ENCODE data around the gene UNC119B. TPM values are rescaled to one million over a fixed set of nuclear protein-coding genes. Genes with fewer than 3 reads are reported as not detected.

UNC119B gene
- polyA plus RNA-seq, 1 of the 3 experiments (the other 2 are of a cell fraction): 23.6 TPM

DNA sequence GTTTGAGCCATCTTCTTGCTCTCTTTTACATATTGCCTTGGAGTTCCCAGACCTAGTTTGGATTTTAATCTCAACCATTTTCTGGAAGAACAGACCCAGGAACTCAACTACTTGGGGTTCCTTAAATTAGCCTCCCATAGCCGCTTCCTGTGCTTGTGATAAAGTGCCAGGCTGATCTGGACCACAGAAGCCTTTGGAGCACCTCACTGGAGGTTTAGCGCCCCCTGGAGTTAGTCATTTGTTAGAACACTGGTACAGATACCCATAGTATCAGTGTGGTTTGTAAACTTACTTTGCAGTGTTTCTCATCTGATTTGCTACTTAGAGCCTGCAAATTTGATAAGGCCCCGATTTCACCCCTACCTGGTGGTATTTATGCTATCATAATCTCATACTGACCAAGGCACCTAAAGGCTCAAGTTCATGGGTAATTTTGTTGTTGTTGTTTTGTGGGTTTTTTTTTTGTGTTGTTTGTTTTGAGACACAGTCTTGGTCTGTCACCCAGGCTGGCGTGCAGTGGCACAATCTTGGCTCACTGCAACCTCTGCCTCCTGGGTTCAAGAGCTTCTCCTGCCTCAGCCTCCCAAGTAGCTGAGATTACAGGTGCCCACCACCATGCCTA is 3.7 kb downstream of the UNC119B start:
- no peaks in the 10 kb centered on the region for H3K27me3 ChIP-seq (ENCODE audit: insufficient read depth)
- peak; percentile 77 for DNase-seq
- CTCF ChIA-PET: interaction anchor here (0.8 to 1.8 kb wide), 10 partner anchors 11 to 257 kb away, joined by 3 to 8 read pairs (median 4); no protein-coding TSS in a partner anchor
- H3F3A ChIP-seq (replicated peaks; ENCODE audit: insufficient read depth): peaks cover 15% of the 10 kb centered on the region
- H3K9me3 ChIP-seq: no peaks in the 10 kb centered on the region
- no peaks in the 10 kb centered on the region for H4K20me1 ChIP-seq (ENCODE audit: insufficient read depth)
- no peak overlapping the region; a peak in 1 of 4 replicates for H3K4me3 ChIP-seq (ENCODE audit: low read depth in 2 of 2, low read length in 1 of 2)
- H3K4me1 ChIP-seq (ENCODE audit: control insufficient read depth in 1 of 2, insufficient read depth in 2 of 2, low read depth in 1 of 2, low read length in 1 of 2): peaks cover 0 to 24% of the 10 kb centered on the region in 2 experiments; a peak in 2 of 4 replicates
- no peak overlapping the region for H3K4me2 ChIP-seq
- peaks cover 37% of the 10 kb centered on the region for H3K79me2 ChIP-seq (ENCODE audit: insufficient read depth)
- POLR2A ChIA-PET: no interaction called here
- peaks cover 32 to 42% of the 10 kb centered on the region in 2 experiments for H3K36me3 ChIP-seq (replicated peaks in 1 of 2; ENCODE audit: control insufficient read depth in 1 of 2, insufficient read depth in 2 of 2, low read length in 1 of 2)
- no peak overlapping the region for H2AFZ ChIP-seq (ENCODE audit: low read depth)
- no peaks in the 10 kb centered on the region for H3K9me2 ChIP-seq
- peak; percentile 42 for TF ChIP-seq CHD2 (IDR thresholded peaks at IDR 0.05; ENCODE audit: low read length, partially characterized antibody)
- no peak for TF ChIP-seq RFX5 (IDR thresholded peaks at IDR 0.05; ENCODE audit: low read length)
- TF ChIP-seq, protein P1, sequence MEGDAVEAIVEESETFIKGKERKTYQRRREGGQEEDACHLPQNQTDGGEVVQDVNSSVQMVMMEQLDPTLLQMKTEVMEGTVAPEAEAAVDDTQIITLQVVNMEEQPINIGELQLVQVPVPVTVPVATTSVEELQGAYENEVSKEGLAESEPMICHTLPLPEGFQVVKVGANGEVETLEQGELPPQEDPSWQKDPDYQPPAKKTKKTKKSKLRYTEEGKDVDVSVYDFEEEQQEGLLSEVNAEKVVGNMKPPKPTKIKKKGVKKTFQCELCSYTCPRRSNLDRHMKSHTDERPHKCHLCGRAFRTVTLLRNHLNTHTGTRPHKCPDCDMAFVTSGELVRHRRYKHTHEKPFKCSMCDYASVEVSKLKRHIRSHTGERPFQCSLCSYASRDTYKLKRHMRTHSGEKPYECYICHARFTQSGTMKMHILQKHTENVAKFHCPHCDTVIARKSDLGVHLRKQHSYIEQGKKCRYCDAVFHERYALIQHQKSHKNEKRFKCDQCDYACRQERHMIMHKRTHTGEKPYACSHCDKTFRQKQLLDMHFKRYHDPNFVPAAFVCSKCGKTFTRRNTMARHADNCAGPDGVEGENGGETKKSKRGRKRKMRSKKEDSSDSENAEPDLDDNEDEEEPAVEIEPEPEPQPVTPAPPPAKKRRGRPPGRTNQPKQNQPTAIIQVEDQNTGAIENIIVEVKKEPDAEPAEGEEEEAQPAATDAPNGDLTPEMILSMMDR (IDR thresholded peaks at IDR 0.05): peak; percentile 90
- TF ChIP-seq EP300 (IDR thresholded peaks at IDR 0.05; ENCODE audit: borderline replicate concordance in 1 of 2, low read depth in 1 of 2, low read length in 1 of 2): no peak
- peak; percentile 86 for TF ChIP-seq SMC3 (IDR thresholded peaks at IDR 0.05; ENCODE audit: low read depth, low read length)
- TF ChIP-seq RXRA (IDR thresholded peaks at IDR 0.05; ENCODE audit: borderline replicate concordance, low read depth): no peak
- TF ChIP-seq RAD21 (IDR thresholded peaks at IDR 0.05; ENCODE audit: low read length): peak; percentile 86
- TF ChIP-seq, protein P2, sequence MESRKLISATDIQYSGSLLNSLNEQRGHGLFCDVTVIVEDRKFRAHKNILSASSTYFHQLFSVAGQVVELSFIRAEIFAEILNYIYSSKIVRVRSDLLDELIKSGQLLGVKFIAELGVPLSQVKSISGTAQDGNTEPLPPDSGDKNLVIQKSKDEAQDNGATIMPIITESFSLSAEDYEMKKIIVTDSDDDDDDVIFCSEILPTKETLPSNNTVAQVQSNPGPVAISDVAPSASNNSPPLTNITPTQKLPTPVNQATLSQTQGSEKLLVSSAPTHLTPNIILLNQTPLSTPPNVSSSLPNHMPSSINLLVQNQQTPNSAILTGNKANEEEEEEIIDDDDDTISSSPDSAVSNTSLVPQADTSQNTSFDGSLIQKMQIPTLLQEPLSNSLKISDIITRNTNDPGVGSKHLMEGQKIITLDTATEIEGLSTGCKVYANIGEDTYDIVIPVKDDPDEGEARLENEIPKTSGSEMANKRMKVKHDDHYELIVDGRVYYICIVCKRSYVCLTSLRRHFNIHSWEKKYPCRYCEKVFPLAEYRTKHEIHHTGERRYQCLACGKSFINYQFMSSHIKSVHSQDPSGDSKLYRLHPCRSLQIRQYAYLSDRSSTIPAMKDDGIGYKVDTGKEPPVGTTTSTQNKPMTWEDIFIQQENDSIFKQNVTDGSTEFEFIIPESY (IDR thresholded peaks at IDR 0.05; ENCODE audit: borderline replicate concordance, low read depth): no peak
- no peak for TF ChIP-seq FOSL2 (IDR thresholded peaks at IDR 0.05; ENCODE audit: borderline replicate concordance, low read depth)
- H3K9ac ChIP-seq: no peak overlapping the region
- WGBS (ENCODE audit: low lambda C conversion rate): 20% methylated on average over 4 of the region's 4 CpGs
- no peak overlapping the region for H3K27ac ChIP-seq (ENCODE audit: low read depth in 2 of 2, low read length in 1 of 2)

DNA sequence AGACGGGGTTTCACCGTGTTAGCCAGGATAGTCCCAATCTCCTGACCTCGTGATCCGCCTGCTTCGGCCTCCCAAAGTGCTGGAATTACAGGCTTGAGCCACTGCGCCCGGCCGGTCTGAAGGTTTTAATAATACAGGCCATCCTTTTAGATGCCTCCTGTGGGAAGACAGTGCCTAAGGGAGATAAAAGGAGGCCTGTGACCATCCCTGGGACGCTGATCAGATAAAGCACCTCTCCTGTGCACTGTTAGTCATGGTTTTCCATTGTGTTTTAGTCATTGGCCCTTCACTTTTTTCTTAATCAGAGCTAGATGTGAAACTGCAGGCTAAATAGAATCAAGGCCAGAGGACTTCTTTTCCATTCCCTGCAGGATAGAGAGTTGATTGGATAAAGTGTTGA is 7.8 kb downstream of the UNC119B start:
- H3K27me3 ChIP-seq (ENCODE audit: insufficient read depth): no peaks in the 10 kb centered on the region
- no peaks in the 10 kb centered on the region for H3K9me2 ChIP-seq
- TF ChIP-seq GABPA (IDR thresholded peaks at IDR 0.05; ENCODE audit: low read depth) (no peak), TCF12 (IDR thresholded peaks at IDR 0.05) (no peak), MXI1 (IDR thresholded peaks at IDR 0.05; ENCODE audit: low read depth, low read length) (no peak), POLR2AphosphoS5 (IDR thresholded peaks at IDR 0.05; ENCODE audit: low read depth, low read length) (no peak)
- TF ChIP-seq, protein P3, sequence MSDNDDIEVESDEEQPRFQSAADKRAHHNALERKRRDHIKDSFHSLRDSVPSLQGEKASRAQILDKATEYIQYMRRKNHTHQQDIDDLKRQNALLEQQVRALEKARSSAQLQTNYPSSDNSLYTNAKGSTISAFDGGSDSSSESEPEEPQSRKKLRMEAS (IDR thresholded peaks at IDR 0.05; ENCODE audit: low read depth): no peak
- TF ChIP-seq, protein P4, sequence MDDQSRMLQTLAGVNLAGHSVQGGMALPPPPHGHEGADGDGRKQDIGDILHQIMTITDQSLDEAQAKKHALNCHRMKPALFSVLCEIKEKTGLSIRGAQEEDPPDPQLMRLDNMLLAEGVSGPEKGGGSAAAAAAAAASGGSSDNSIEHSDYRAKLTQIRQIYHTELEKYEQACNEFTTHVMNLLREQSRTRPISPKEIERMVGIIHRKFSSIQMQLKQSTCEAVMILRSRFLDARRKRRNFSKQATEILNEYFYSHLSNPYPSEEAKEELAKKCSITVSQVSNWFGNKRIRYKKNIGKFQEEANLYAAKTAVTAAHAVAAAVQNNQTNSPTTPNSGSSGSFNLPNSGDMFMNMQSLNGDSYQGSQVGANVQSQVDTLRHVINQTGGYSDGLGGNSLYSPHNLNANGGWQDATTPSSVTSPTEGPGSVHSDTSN (IDR thresholded peaks at IDR 0.05): no peak
- TF ChIP-seq, protein P1 (IDR thresholded peaks at IDR 0.05): no peak
- H3F3A ChIP-seq (replicated peaks; ENCODE audit: insufficient read depth): peaks cover 7% of the 10 kb centered on the region
- no peak overlapping the region for H3K4me2 ChIP-seq
- H3K4me3 ChIP-seq (ENCODE audit: low read depth in 2 of 2, low read length in 1 of 2): no peak overlapping the region
- POLR2A ChIA-PET: no interaction called here
- WGBS (ENCODE audit: low lambda C conversion rate): 94% methylated on average over 9 of the region's 9 CpGs
- CTCF ChIA-PET: no interaction called here
- H3K79me2 ChIP-seq (ENCODE audit: insufficient read depth): peaks cover 11% of the 10 kb centered on the region; the same call in 1 of the 2 replicates
- H3K9ac ChIP-seq: no peak overlapping the region
- no peak overlapping the region for H2AFZ ChIP-seq (ENCODE audit: low read depth)
- H3K9me3 ChIP-seq: no peaks in the 10 kb centered on the region
- H4K20me1 ChIP-seq (ENCODE audit: insufficient read depth): no peaks in the 10 kb centered on the region
- no peak overlapping the region for H3K27ac ChIP-seq (ENCODE audit: low read depth in 2 of 2, low read length in 1 of 2)
- H3K36me3 ChIP-seq (replicated peaks in 1 of 2; ENCODE audit: control insufficient read depth in 1 of 2, insufficient read depth in 2 of 2, low read length in 1 of 2): peaks cover 61 to 73% of the 10 kb centered on the region in 2 experiments
- peaks cover 5 to 29% of the 10 kb centered on the region in 2 experiments; a peak in 3 of 4 replicates for H3K4me1 ChIP-seq (ENCODE audit: control insufficient read depth in 1 of 2, insufficient read depth in 2 of 2, low read depth in 1 of 2, low read length in 1 of 2)
- no peak for DNase-seq
